K562 (cell line): ENCODE data around the gene LAPTM5. TPM values are rescaled to one million over a fixed set of nuclear protein-coding genes. Genes with fewer than 3 reads are reported as not detected.

ENCODE experiments used
- ARID3A ChIP-seq: IDR thresholded peaks from 2 replicates; pipeline ENCODE4 v1.6.1; 2012; ENCODE audit warnings: low read depth, low read length, improper control_type of control experiment, borderline replicate concordance
- BACH1 ChIP-seq: fragments of 200-800 bp; sonication (Bioruptor generic); IDR thresholded peaks from 2 replicates; pipeline ENCODE4 v1.6.1; 2016; ENCODE audit warnings: missing genetic modification characterization, missing compliant biosample characterization
- CBX2 ChIP-seq: fragments of 200-600 bp; sonication (generic); IDR thresholded peaks from one replicate; pipeline ENCODE4 v1.6.1; 2012; ENCODE audit warnings: mild to moderate bottlenecking, low read length, inconsistent platforms; ENCODE audit not compliant: insufficient read depth, poor library complexity, severe bottlenecking
- ELK1 ChIP-seq: sonication (generic); formaldehyde crosslinking; IDR thresholded peaks from 2 replicates; pipeline ENCODE4 v1.8.1; 2022; ENCODE audit warnings: missing genetic modification reagents
- ETS2 ChIP-seq: IDR thresholded peaks from 2 replicates; pipeline ENCODE4 v1.6.1; 2016; ENCODE audit warnings: borderline replicate concordance, missing genetic modification characterization, mild to moderate bottlenecking, moderate library complexity, missing compliant biosample characterization; ENCODE audit not compliant: poor library complexity, severe bottlenecking
- FOXJ3 ChIP-seq: sonication (generic); formaldehyde crosslinking; IDR thresholded peaks from 2 replicates; pipeline ENCODE4 v1.4.0; 2020; ENCODE audit warnings: mild to moderate bottlenecking, missing genetic modification reagents
- GATAD2B ChIP-seq: fragments of 450-650 bp; IDR thresholded peaks from 2 replicates; pipeline ENCODE4 v1.6.1; 2017; ENCODE audit warnings: mild to moderate bottlenecking, borderline replicate concordance
- HMG20A ChIP-seq: fragments of 450-650 bp; formaldehyde crosslinking; conservative IDR thresholded peaks from 2 replicates; pipeline ENCODE4 v1.4.0; 2020; ENCODE audit warnings: mild to moderate bottlenecking, mixed read lengths
- HNRNPH1 ChIP-seq: fragments of 200-400 bp; formaldehyde crosslinking; optimal IDR thresholded peaks from 2 replicates; pipeline ENCODE3; 2017; ENCODE audit warnings: low read depth, mild to moderate bottlenecking, low read length, moderate library complexity
- HSF4 ChIP-seq: fragments of 250-450 bp; sonication (Bioruptor Pico); IDR thresholded peaks from 2 replicates; pipeline ENCODE4 v2.1.2; 2022; ENCODE audit warnings: mild to moderate bottlenecking, moderate library complexity, borderline replicate concordance
- JUNB ChIP-seq: fragments of 450-650 bp; formaldehyde crosslinking; conservative IDR thresholded peaks from 2 replicates; pipeline ENCODE4 v1.4.0; 2020; ENCODE audit warnings: mild to moderate bottlenecking
- NR1H2 ChIP-seq: sonication (generic); formaldehyde crosslinking; IDR thresholded peaks from 2 replicates; pipeline ENCODE4 v1.4.0; 2020; ENCODE audit warnings: mild to moderate bottlenecking, missing genetic modification reagents
- PURB ChIP-seq: sonication (generic); formaldehyde crosslinking; IDR thresholded peaks from 2 replicates; pipeline ENCODE4 v1.9.0; 2021; ENCODE audit warnings: low read depth, mild to moderate bottlenecking, missing genetic modification reagents
- RBM34 ChIP-seq: fragments of 200-400 bp; formaldehyde crosslinking; IDR thresholded peaks from 2 replicates; pipeline ENCODE4 v1.6.1; 2018; ENCODE audit warnings: low read length, borderline replicate concordance; ENCODE audit not compliant: insufficient read depth
- RUNX1 ChIP-seq: sonication (generic); IDR thresholded peaks from 2 replicates; pipeline ENCODE4 v1.6.1; 2016; ENCODE audit warnings: antibody characterized with exemption, low read depth
- SMAD3 ChIP-seq: fragments of 450-650 bp; formaldehyde crosslinking; conservative IDR thresholded peaks from 2 replicates; pipeline ENCODE4 v1.4.0; 2020; ENCODE audit warnings: mild to moderate bottlenecking
- THAP12 ChIP-seq: fragments of 250-450 bp; sonication (Bioruptor Pico); IDR thresholded peaks from 2 replicates; pipeline ENCODE4 v1.9.0; 2021; ENCODE audit warnings: mild to moderate bottlenecking, inconsistent platforms
- THRA ChIP-seq: fragments of 450-650 bp; IDR thresholded peaks from 2 replicates; pipeline ENCODE4 v1.6.1; 2017; ENCODE audit warnings: mild to moderate bottlenecking, moderate library complexity
- polyA plus RNA-seq, 8 experiments: library from polyadenylated mRNA; depleted of rRNA in 4 of 8; stranded (reverse) in 5 of 8; unstranded in 3 of 8; fragments of >200 nt; fragmentation: Nextera tagmentation in 2 of 8; fragmentation: Illumina TruSeq in 1 of 8; extraction: Ambion mirVana in 2 of 8; extraction: Trizol in 1 of 8; gene quantifications; 2 replicates each; pipeline versions ENCODE4 v1.2.1 to v1.2.3, GENCODE V29; 2011 to 2014; ENCODE audit warnings: inconsistent platforms in 1 of 8, missing spikeins in 1 of 8
- total RNA-seq, 7 experiments: library from RNA; depleted of rRNA in 6 of 7; stranded (reverse); fragments of >200 nt in 6 of 7; fragmentation: Illumina TruSeq in 2 of 7; extraction: Trizol in 2 of 7; gene quantifications; 2 replicates each; pipeline versions ENCODE4 v1.2.1 to v1.2.3, GENCODE V29; 2011 to 2021; ENCODE audit warnings: low replicate concordance in 1 of 7
- TF ChIP-seq, protein P1 (sequence below): fragments of 250-450 bp; sonication (Bioruptor Pico); IDR thresholded peaks from 2 replicates; pipeline ENCODE4 v1.8.0; 2022; ENCODE audit warnings: inconsistent platforms

Gene LAPTM5
- total and polyA plus RNA-seq, 9 of the 15 experiments (the other 6 are each of a cell fraction or from before 2014, with no cell fraction given) = 2.4 to 47.3 (median 20.3) TPM

GRCh38 chr1:30765556-30766434 is 8.2 kb upstream of the LAPTM5 start (continued):
- TF ChIP-seq, protein P1, sequence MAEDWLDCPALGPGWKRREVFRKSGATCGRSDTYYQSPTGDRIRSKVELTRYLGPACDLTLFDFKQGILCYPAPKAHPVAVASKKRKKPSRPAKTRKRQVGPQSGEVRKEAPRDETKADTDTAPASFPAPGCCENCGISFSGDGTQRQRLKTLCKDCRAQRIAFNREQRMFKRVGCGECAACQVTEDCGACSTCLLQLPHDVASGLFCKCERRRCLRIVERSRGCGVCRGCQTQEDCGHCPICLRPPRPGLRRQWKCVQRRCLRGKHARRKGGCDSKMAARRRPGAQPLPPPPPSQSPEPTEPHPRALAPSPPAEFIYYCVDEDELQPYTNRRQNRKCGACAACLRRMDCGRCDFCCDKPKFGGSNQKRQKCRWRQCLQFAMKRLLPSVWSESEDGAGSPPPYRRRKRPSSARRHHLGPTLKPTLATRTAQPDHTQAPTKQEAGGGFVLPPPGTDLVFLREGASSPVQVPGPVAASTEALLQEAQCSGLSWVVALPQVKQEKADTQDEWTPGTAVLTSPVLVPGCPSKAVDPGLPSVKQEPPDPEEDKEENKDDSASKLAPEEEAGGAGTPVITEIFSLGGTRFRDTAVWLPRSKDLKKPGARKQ (CRISPR knock-in tag) = no peak
- no peak for TF ChIP-seq RBM34
- TF ChIP-seq THRA = no peak
- TF ChIP-seq ELK1 (CRISPR knock-in tag) = no peak
- TF ChIP-seq CBX2 = no peak
- TF ChIP-seq GATAD2B = no peak
- TF ChIP-seq BACH1 (tag) = peak; percentile 47; the same call in 1 of the 2 replicates
- TF ChIP-seq ETS2 (tag) = no peak
- no peak for TF ChIP-seq PURB (CRISPR knock-in tag)
- no peak for TF ChIP-seq FOXJ3 (CRISPR knock-in tag)
- TF ChIP-seq THAP12 (CRISPR knock-in tag) = no peak
- TF ChIP-seq ARID3A = no peak
- TF ChIP-seq SMAD3 (CRISPR knock-in tag) = 0 out of 2 replicates have a peak, but pooled peaks have one; percentile 52
- no peak for TF ChIP-seq HNRNPH1
- no peak for TF ChIP-seq JUNB (CRISPR knock-in tag)
- TF ChIP-seq NR1H2 (CRISPR knock-in tag) = no peak
- TF ChIP-seq HMG20A = no peak
- no peak for TF ChIP-seq RUNX1
- no peak for TF ChIP-seq HSF4 (CRISPR knock-in tag)
